Transverse colon (tissue), 4 donors: ENCODE measurements around the gene THSD4. TPM values are rescaled to one million over a fixed set of nuclear protein-coding genes. Genes with fewer than 3 reads are reported as not detected.

ENCODE experiments used
- DNase-seq: peaks from one replicate; pipeline ENCODE4 v3.0.0-alpha.2; 2019
- H3K27ac ChIP-seq, 4 donors: fragments of 200-600 bp; sonication (generic); 2 replicates each; pipeline ENCODE4 v1.5.1; 2016 to 2018; ENCODE audit warnings: inconsistent platforms in 4 of 4
- H3K27me3 ChIP-seq: fragments of 200-600 bp; sonication (generic); 2 replicates; pipeline ENCODE4 v1.5.1; 2017; ENCODE audit warnings: inconsistent platforms
- H3K36me3 ChIP-seq, 4 donors: fragments of 200-600 bp; sonication (generic); 2 replicates each; pipeline ENCODE4 v1.5.1; 2017 to 2019; ENCODE audit warnings: inconsistent platforms in 4 of 4
- H3K4me1 ChIP-seq, 4 donors: fragments of 200-600 bp; sonication (generic); 2 replicates each; pipeline ENCODE4 v1.5.1; 2017 to 2020; ENCODE audit warnings: inconsistent platforms in 4 of 4
- H3K4me3 ChIP-seq, 4 donors: fragments of 200-600 bp; sonication (generic); 1 replicate in 1 of 4; 2 replicates in 3 of 4; pipeline versions ENCODE4 v1.5.1 to v1.6.1; 2017 to 2019; ENCODE audit warnings: inconsistent platforms in 4 of 4
- H3K9me3 ChIP-seq, 2 donors: fragments of 200-600 bp; sonication (generic); 2 replicates each; pipeline ENCODE4 v1.5.1; 2017 to 2019; ENCODE audit warnings: inconsistent platforms in 2 of 2
- CTCF ChIP-seq, 5 experiments: fragments of 200-600 bp in 3 of 5; fragments of 450-650 bp in 2 of 5; sonication (generic) in 3 of 5; IDR thresholded peaks; 1 replicate in 2 of 5; 2 replicates in 3 of 5; pipeline ENCODE4 v1.5.1; 2016 to 2017; ENCODE audit warnings: antibody characterized with exemption in 5 of 5, inconsistent platforms in 3 of 5, mild to moderate bottlenecking in 2 of 5, moderate library complexity in 1 of 5
- EP300 ChIP-seq: sonication (generic); formaldehyde crosslinking; IDR thresholded peaks from one replicate; pipeline ENCODE4 v1.6.1; 2017; ENCODE audit warnings: antibody characterized with exemption, low read depth
- POLR2A ChIP-seq: fragments of 450-650 bp; IDR thresholded peaks from one replicate; pipeline ENCODE4 v1.6.1; 2016; ENCODE audit warnings: antibody characterized with exemption, mild to moderate bottlenecking, moderate library complexity
- POLR2AphosphoS5 ChIP-seq, 3 donors: sonication (generic); formaldehyde crosslinking; IDR thresholded peaks; one replicate each; pipeline ENCODE4 v1.6.1; 2016; ENCODE audit warnings: antibody characterized with exemption in 3 of 3
- WGBS, 2 donors: methylation state at CpG; one replicate each; pipeline ENCODE4 v1.1.5; 2018; ENCODE audit warnings: low coverage in 1 of 2; 5-methylcytosine and 5-hydroxymethylcytosine counted together
- in situ Hi-C, 4 donors: fragments of 200-750 bp; cut with MboI; loops; one replicate each; pipeline versions ENCODE4 v1.15.0 to v1.15.1; 2017; ENCODE audit warnings: low sequenced_read_pairs in 3 of 4, low pct_ligation_motif_present in 1 of 4, low pct_unique_long_range_greater_than_20kb in 1 of 4
- intact Hi-C: fragments of 100-400 bp; cut with DNase I; formaldehyde crosslinking; loops from one replicate; pipeline ENCODE4 v1.15.1; 2023; ENCODE audit warnings: low total_unique reads
- total RNA-seq, 4 donors: library from RNA; depleted of rRNA; stranded (reverse); fragments of >200 nt; gene quantifications; one replicate each; pipeline ENCODE4 v1.1.0, GENCODE V29; 2016

Gene THSD4
- total RNA-seq, 4 donors from 2014 or later = 13.3 to 57.2 (median 47.4) TPM

- TF ChIP-seq EP300 (no peak), CTCF (IDR thresholded peaks at IDR 0.05) (no peak), POLR2A (no peak), POLR2AphosphoS5 (IDR thresholded peaks at IDR 0.05) (no peak)
- Histone ChIP-seq H3K9me3 (no peaks in the 10 kb centered on the region), H3K4me1 (no peaks in the 10 kb centered on the region), H3K4me3 (no peak overlapping the region), H3K27ac (no peak overlapping the region), H3K36me3 (no peaks in the 10 kb centered on the region), H3K27me3 (no peaks in the 10 kb centered on the region)
- WGBS, 2 donors = 89 to 93% methylated on average over 8 to 26 of the region's 27 CpGs
- intact Hi-C loops (no loop called here), in situ Hi-C loops (loop anchor here in 1 of 4 donors (25.0 kb wide), 1 partner anchor 351 kb away; no protein-coding TSS in a partner anchor)
- DNase-seq = no peak
Measured at GRCh38 chr15:71811036-71811736, 695.9 kb downstream of the THSD4 start.

GRCh38 chr15:71811752-71812735 is 696.8 kb downstream of the THSD4 start:
- Histone ChIP-seq H3K36me3 (no peaks in the 10 kb centered on the region), H3K4me1 (peaks cover 0 to 2% (median 0%) of the 10 kb centered on the region in 4 donors), H3K27ac (no peak overlapping the region), H3K9me3 (no peaks in the 10 kb centered on the region), H3K27me3 (no peaks in the 10 kb centered on the region), H3K4me3 (no peak overlapping the region)
- intact Hi-C loops = no loop called here
- DNase-seq = no peak
- in situ Hi-C loops = loop anchor here in 1 of 4 donors (25.0 kb wide), 1 partner anchor 350 kb away; no protein-coding TSS in a partner anchor
- TF ChIP-seq POLR2AphosphoS5 (IDR thresholded peaks at IDR 0.05) (no peak), CTCF (IDR thresholded peaks at IDR 0.05) (no peak), EP300 (no peak)
- 92 to 94% methylated on average over 6 to 38 of the region's 38 CpGs for WGBS, 2 donors

- H3K4me3 ChIP-seq = no peak overlapping the region
- WGBS, 2 donors = 83% methylated on average over 16 of the region's 16 CpGs; no CpG with 5 or more reads in 1 of the 2 donors
- peaks cover 0 to 2% (median 0%) of the 10 kb centered on the region in 4 donors for H3K4me1 ChIP-seq
- H3K27me3 ChIP-seq = no peaks in the 10 kb centered on the region
- no peaks in the 10 kb centered on the region for H3K9me3 ChIP-seq
- DNase-seq = no peak
- H3K27ac ChIP-seq = no peak overlapping the region
- in situ Hi-C loops (loop anchor here in 1 of 4 donors (25.0 kb wide), 1 partner anchor 349 kb away; no protein-coding TSS in a partner anchor), intact Hi-C loops (no loop called here)
- H3K36me3 ChIP-seq = no peaks in the 10 kb centered on the region
- TF ChIP-seq POLR2A = no peak
Measured at GRCh38 chr15:71812966-71813722, 697.9 kb downstream of the THSD4 start.

GRCh38 chr15:71813723-71814470 is 698.6 kb downstream of the THSD4 start:
- Histone ChIP-seq H3K4me3 (no peak overlapping the region), H3K4me1 (peaks cover 0 to 2% (median 0%) of the 10 kb centered on the region in 4 donors), H3K27me3 (no peaks in the 10 kb centered on the region), H3K36me3 (no peaks in the 10 kb centered on the region), H3K9me3 (no peaks in the 10 kb centered on the region), H3K27ac (no peak overlapping the region)
- TF ChIP-seq POLR2AphosphoS5 (IDR thresholded peaks at IDR 0.05) = no peak
- TF ChIP-seq EP300 = no peak
- no peak for TF ChIP-seq CTCF (IDR thresholded peaks at IDR 0.05)
- TF ChIP-seq POLR2A = no peak
- DNase-seq = no peak
- intact Hi-C loops (no loop called here), in situ Hi-C loops (loop anchor here in 1 of 4 donors (25.0 kb wide), 1 partner anchor 348 kb away; no protein-coding TSS in a partner anchor)
- WGBS, 2 donors = 84 to 88% methylated on average over 2 to 9 of the region's 9 CpGs
